AG04450 (cell line): ENCODE results near the gene TMEM175. TPM values are rescaled to one million over a fixed set of nuclear protein-coding genes. Genes with fewer than 3 reads are reported as not detected.

Experiments used
- CTCF ChIA-PET: fragments of 300-600, 350-600 bp; formaldehyde crosslinking; extraction: SDS; loops from one replicate; lab custom pipeline; 2022; ENCODE audit warnings: antibody characterized with exemption, inconsistent platforms; lab: Charles Lee
- POLR2A ChIA-PET: fragments of 350-600 bp; formaldehyde crosslinking; extraction: SDS; loops from one replicate; lab custom pipeline; 2021; ENCODE audit warnings: antibody characterized with exemption, inconsistent platforms; lab: Yijun Ruan, JAX
- DNase-seq: peaks from one replicate; pipeline ENCODE4 v3.0.0-alpha.2; 2011; ENCODE audit warnings: low read depth, low spot score
- H3K27ac ChIP-seq: one replicate; pipeline ENCODE4 v1.5.1; 2012; ENCODE audit warnings: low read depth, low read length, control low read depth
- H3K27me3 ChIP-seq: one replicate; pipeline ENCODE4 v1.6.0; 2012; ENCODE audit warnings: low read length; ENCODE audit not compliant: control insufficient read depth, insufficient read depth
- H3K4me3 ChIP-seq: 2 replicates; pipeline ENCODE4 v1.5.1; 2011; ENCODE audit warnings: mild to moderate bottlenecking, low read depth, low read length, control low read depth
- H3K9me3 ChIP-seq: 2 replicates; pipeline ENCODE4 v1.5.1; 2012; ENCODE audit warnings: low read length; ENCODE audit not compliant: control insufficient read depth, insufficient read depth
- CTCF ChIP-seq: IDR thresholded peaks from 2 replicates; pipeline ENCODE4 v1.5.1; 2011; ENCODE audit warnings: low read depth, low read length, control low read depth, inconsistent platforms
- polyA plus RNA-seq: library from polyadenylated mRNA; depleted of rRNA; stranded (reverse); fragments of >200 nt; gene quantifications from 2 replicates; pipeline ENCODE4 v1.2.3, GENCODE V29; 2011

TMEM175 gene
- polyA plus RNA-seq, 1 experiment = 27.9 TPM

DNA sequence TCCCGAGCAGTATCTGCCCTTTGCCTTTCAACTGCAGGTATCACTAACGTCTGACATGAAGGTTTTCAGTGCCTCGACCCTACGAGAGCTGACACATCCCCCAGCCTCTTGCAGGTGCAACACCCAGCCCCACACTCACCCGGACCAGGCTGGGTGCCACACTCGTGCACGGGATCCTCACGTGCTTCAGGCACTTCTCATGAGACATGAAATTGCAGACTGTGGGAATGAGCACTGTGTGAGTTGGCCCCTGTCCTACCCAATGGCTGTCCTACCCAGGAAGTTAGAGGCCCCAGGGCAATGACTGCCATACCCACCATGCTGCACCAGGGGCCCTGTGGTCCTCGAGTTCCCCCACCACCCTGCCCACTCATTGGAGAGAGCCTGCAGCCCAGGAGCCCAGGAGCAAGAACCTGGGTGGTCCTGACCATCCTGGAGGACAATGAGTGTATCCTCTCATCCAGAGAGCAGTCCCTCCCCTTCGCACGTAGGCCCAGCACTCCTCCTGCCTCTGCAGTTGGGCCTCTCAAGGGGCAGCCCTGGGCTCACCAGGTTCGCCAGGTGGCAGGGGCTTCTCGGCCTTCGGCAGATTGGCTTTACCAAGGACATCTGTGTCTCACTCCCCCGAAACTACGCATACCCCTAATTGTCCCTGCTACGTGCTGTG, 38.7 kb downstream of the TMEM175 start:
- ChIA-PET CTCF (no interaction called here), POLR2A (no interaction called here)
- TF ChIP-seq CTCF = no peak
- no peaks in the 10 kb centered on the region for H3K27me3 ChIP-seq
- no peak for DNase-seq
- no peak overlapping the region for H3K4me3 ChIP-seq
- no peak overlapping the region for H3K27ac ChIP-seq
- peaks cover 4% of the 10 kb centered on the region; the same call in 1 of the 2 replicates for H3K9me3 ChIP-seq

DNA sequence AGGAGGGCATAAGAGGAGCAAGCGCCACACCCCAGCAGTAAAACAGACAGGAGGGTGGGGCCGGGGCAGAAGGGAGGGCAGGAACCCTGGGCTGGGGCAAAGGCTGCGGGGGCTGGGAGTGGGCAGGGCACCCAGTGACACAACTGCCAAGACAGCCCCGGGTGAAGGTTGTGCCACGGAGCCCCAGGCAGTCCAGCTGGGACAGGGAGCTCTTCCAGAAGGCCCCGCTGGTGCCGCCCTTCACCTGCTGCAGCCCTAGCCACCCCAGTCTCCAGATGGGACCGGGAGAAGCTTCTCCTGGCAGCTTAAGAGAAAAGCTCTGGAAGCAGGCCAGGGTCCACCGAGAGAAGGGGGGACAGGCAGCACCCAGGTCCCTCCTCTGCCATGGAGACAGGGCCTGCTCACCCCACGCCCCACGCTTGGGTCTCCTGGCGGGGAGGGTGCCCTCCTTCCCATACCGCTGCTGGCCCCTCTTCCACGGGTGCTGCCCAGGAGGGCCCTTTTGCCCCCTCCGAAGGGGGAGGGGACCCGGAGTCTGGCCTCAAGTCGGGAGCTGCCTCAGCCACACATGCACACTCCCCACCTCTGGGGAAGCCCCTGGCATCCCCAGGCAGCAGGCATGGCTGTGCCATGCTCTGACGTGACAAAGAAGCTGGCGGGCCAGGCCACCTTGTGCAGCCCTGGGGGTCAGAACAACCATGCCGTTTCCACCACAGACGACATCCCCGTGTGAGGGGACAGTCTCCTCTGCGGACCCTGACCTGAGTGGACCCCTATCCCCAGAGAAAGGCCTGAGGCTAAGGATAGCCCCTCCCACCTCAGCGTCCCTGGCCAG, 39.6 kb downstream of the TMEM175 start:
- peak overlapping the region; percentile 70 for H3K4me3 ChIP-seq
- CTCF ChIA-PET = interaction anchor here (0.5 to 1.1 kb wide), 2 partner anchors 14 to 15 kb away, joined by 3 read pairs; partner anchors contain the start of gene IDUA
- no peak overlapping the region for H3K27ac ChIP-seq
- no peaks in the 10 kb centered on the region for H3K27me3 ChIP-seq
- peaks cover 4% of the 10 kb centered on the region; the same call in 1 of the 2 replicates for H3K9me3 ChIP-seq
- TF ChIP-seq CTCF = no peak
- DNase-seq = no peak
- POLR2A ChIA-PET = interaction anchor here (1.6 kb wide), 1 partner anchor 40 kb away, joined by 3 read pairs; the partner anchor contains the start of genes GAK and TMEM175

DNA sequence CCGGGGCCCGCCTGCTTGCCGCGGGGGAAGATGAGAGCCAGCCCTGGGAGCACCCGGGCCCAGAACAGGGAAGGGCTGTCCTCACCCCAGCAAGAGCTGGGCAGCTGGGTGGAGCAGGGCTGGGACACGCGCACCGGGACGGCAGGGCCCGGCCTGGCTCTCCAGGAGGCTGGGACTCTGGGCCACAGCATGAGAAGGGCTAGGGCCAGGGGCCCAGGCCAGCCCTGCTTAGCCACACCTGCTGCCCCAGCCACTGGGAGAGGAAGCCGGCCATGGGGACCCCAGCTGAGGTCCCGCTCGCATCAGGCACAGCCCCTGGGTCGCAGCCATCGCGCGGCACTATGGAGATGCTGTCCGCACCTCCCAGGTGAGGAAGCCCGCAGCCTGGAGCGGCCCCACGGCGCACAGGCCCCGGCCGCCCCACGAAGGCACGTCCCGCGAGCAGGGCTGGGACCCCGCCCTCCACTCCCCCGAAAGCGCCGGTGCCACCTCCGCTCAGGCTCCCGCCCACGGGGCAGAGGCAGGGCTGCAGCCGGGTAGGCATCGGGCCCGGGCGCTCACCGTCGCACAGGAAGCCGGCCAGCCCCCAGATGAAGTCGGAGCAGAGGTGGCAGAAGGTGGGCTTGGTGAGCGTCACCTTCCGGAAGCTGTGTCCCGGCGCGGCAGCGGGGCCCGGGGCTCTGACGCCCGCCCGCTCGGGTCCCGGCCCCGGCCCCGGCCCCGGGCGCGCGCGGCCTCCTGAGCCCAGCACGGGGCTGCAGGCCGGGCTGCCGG, 40.6 kb downstream of the TMEM175 start:
- CTCF ChIA-PET = interaction anchor here (1.1 kb wide), 1 partner anchor 14 kb away, joined by 3 read pairs; the partner anchor contains the start of gene IDUA
- Histone ChIP-seq H3K27ac (no peak overlapping the region), H3K27me3 (no peaks in the 10 kb centered on the region), H3K9me3 (peaks cover 4% of the 10 kb centered on the region; the same call in 1 of the 2 replicates), H3K4me3 (peak overlapping the region; percentile 70)
- POLR2A ChIA-PET = interaction anchor here (1.6 kb wide), 1 partner anchor 41 kb away, joined by 3 read pairs; the partner anchor contains the start of genes GAK and TMEM175
- no peak for DNase-seq
- TF ChIP-seq CTCF = no peak

DNA sequence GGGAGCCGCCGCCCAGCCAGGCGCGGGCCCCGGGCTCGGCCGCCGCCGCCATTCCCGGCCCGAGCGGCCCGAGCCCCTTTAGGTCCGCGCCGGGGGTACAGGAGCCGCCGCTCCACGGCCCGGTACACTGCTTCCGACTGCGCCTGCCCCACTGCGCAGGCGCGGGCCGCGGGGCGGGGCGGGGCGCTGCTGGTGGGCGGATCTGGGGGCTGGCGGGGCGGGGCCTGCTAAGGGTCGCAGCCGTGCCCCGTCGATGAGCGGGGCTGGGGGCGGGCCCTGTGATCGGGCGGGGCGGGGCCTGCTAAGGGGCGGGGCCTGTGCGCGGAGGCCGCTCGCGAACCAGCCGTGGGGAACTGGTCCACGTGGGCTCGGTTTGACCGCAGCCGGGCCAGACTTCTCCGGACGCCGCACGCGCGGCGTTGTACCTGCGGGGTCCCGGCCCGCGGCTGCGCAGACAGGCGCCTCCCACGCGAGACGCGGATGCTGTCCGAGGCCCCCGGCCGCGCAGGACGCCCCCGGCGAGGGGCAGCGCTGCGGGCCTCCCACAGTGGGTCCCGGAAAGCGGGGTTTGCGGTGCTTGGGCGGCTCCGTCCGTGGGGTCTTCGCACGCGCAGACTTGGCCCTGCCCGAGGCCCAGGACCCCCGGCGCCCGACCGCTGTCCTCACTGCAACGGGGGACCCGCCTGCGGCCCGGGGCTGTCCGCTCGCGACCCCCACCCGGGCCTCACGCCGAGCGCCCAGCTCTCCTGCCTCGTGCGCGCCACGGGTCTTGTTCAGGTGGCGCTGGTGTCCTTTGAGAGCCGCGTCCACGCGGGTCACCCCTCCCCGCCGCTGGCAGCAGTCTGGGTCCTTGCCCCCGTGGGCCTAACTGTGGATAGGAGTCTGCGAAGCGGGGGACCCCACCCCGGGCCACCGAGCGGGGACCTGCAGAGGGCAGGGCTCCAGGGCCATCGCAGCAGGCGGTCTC, 41.5 kb downstream of the TMEM175 start, which contains the start of gene DGKQ:
DGKQ (minus strand) TSS at position 139 of the 967 bp plus-strand sequence; CDS start at position 52, 87 bp downstream.
- DNase-seq = peak; percentile 51
- Histone ChIP-seq H3K27me3 (no peaks in the 10 kb centered on the region), H3K4me3 (peak within 1 kb of the TSS; percentile 70), H3K9me3 (peaks cover 4% of the 10 kb centered on the region; the same call in 1 of the 2 replicates), H3K27ac (no peak within 1 kb of the TSS)
- TF ChIP-seq CTCF = no peak
- CTCF ChIA-PET = no interaction called here
- POLR2A ChIA-PET = interaction anchor here (1.6 kb wide), 1 partner anchor 41 kb away, joined by 3 read pairs; the partner anchor contains the start of genes GAK and TMEM175
